A549 (cell line): ENCODE results near the gene PLD1. TPM values are rescaled to one million over a fixed set of nuclear protein-coding genes. Genes with fewer than 3 reads are reported as not detected.

Source experiments
- ATAC-seq, 2 experiments: fragments of 200-7000 bp in 1 of 2; fragments of >200 bp in 1 of 2; cut with Nextera tagmentation in 1 of 2; cut with Tn5 transposase in 1 of 2; 3 replicates each; pipeline versions ENCODE4 v1.8.0 to v1.9.1; 2018 to 2020; ENCODE audit warnings: mild to moderate bottlenecking in 1 of 2, moderate library complexity in 1 of 2
- CTCF ChIA-PET: fragments of 300-600 bp; sonication (Branson Sonifier 250); formaldehyde crosslinking; extraction: SDS; loops from one replicate; lab custom pipeline; 2021; ENCODE audit warnings: antibody characterized with exemption, inconsistent platforms; lab: Yijun Ruan, JAX
- POLR2A ChIA-PET: fragments of 350-600 bp; formaldehyde crosslinking; extraction: SDS; loops from one replicate; lab custom pipeline; 2021; ENCODE audit warnings: antibody characterized with exemption, inconsistent platforms; lab: Yijun Ruan, JAX
- DNase-seq, 2 experiments: peaks; one replicate each; pipeline versions ENCODE4 v3.0.0 to v3.0.0-alpha.2; 2011 to 2016; ENCODE audit warnings: low read depth in 1 of 2, low spot score in 1 of 2
- FAIRE-seq: peaks from 2 replicates; lab custom pipeline; 2011; peaks lifted over from hg19 to GRCh38; lab: Jason Lieb, UNC
- H3K27ac ChIP-seq, 2 experiments: fragments of >200 bp; sonication (Bioruptor Twin); formaldehyde crosslinking; 3 replicates each; pipeline ENCODE4 v1.5.1; 2016 to 2017
- H3K4me1 ChIP-seq: fragments of >200 bp; sonication (Bioruptor Twin); formaldehyde crosslinking; 3 replicates; pipeline ENCODE4 v1.6.1; 2016
- H3K4me2 ChIP-seq: fragments of >200 bp; sonication (Bioruptor Twin); formaldehyde crosslinking; 3 replicates; pipeline ENCODE4 v1.6.1; 2016
- H3K4me3 ChIP-seq: fragments of >200 bp; sonication (Bioruptor Twin); formaldehyde crosslinking; 3 replicates; pipeline ENCODE4 v1.5.1; 2016
- H3K9me3 ChIP-seq: fragments of >200 bp; sonication (Bioruptor Twin); formaldehyde crosslinking; 3 replicates; pipeline ENCODE4 v1.6.1; 2016
- CEBPB ChIP-seq, 2 experiments: fragments of >200 bp in 1 of 2; sonication (Bioruptor Twin) in 1 of 2; formaldehyde crosslinking in 1 of 2; IDR thresholded peaks; 2 replicates each; pipeline ENCODE4 v1.6.1; 2012 to 2016
- EP300 ChIP-seq, 2 experiments: fragments of >200 bp; sonication (Bioruptor Twin); formaldehyde crosslinking; IDR thresholded peaks; 2 replicates in 1 of 2; 3 replicates in 1 of 2; pipeline ENCODE4 v1.6.1; 2016 to 2017
- ESRRA ChIP-seq: fragments of 150-350 bp; IDR thresholded peaks from 2 replicates; pipeline ENCODE4 v1.6.1; 2014; ENCODE audit warnings: mild to moderate bottlenecking, low read length, borderline replicate concordance
- GATA3 ChIP-seq: IDR thresholded peaks from 2 replicates; pipeline ENCODE4 v1.6.1; 2012; ENCODE audit warnings: borderline replicate concordance
- HDAC2 ChIP-seq: fragments of 200-600 bp; sonication (generic); IDR thresholded peaks from 2 replicates; pipeline ENCODE4 v1.6.1; 2016
- HES2 ChIP-seq: fragments of >200 bp; sonication (Bioruptor Twin); formaldehyde crosslinking; IDR thresholded peaks from 2 replicates; pipeline ENCODE4 v1.6.1; 2016
- HEYL ChIP-seq: fragments of 250-450 bp; sonication (Bioruptor Pico); IDR thresholded peaks from 2 replicates; pipeline ENCODE4 v1.8.0; 2021; ENCODE audit warnings: mild to moderate bottlenecking, moderate library complexity
- HOXA7 ChIP-seq: fragments of 250-450 bp; sonication (Bioruptor Pico); IDR thresholded peaks from 2 replicates; pipeline ENCODE4 v1.5.0; 2020; ENCODE audit warnings: mild to moderate bottlenecking, moderate library complexity
- HOXB13 ChIP-seq: fragments of 250-450 bp; sonication (Bioruptor Pico); IDR thresholded peaks from 2 replicates; pipeline ENCODE4 v1.5.0; 2020; ENCODE audit warnings: low read depth, mild to moderate bottlenecking, moderate library complexity
- MAZ ChIP-seq: fragments of 150-350 bp; IDR thresholded peaks from 2 replicates; pipeline ENCODE4 v1.6.1; 2014; ENCODE audit warnings: antibody characterized with exemption, low read depth, low read length, borderline replicate concordance
- NFE2L2 ChIP-seq: fragments of 150-350 bp; conservative IDR thresholded peaks from 2 replicates; pipeline ENCODE4 v1.6.1; 2014; ENCODE audit warnings: low read length
- NR3C1 ChIP-seq: fragments of >200 bp; sonication (Bioruptor Twin); formaldehyde crosslinking; IDR thresholded peaks from 3 replicates; pipeline ENCODE4 v1.6.1; 2017
- POLR2AphosphoS2 ChIP-seq: conservative IDR thresholded peaks from 2 replicates; pipeline ENCODE4 v1.6.1; 2012; ENCODE audit warnings: low read length, improper control_type of control experiment, inconsistent platforms
- RARB ChIP-seq: fragments of 250-450 bp; sonication (Bioruptor Pico); IDR thresholded peaks from 2 replicates; pipeline ENCODE4 v1.8.0; 2021; ENCODE audit warnings: mild to moderate bottlenecking, moderate library complexity
- RFX5 ChIP-seq: fragments of 450-650 bp; IDR thresholded peaks from 2 replicates; pipeline ENCODE4 v1.7.1; 2014; ENCODE audit warnings: antibody characterized with exemption, mild to moderate bottlenecking, moderate library complexity
- RNF2 ChIP-seq: fragments of 200-600 bp; sonication (generic); IDR thresholded peaks from 2 replicates; pipeline ENCODE4 v1.6.1; 2016; ENCODE audit warnings: low read depth, mild to moderate bottlenecking, antibody characterized with exemption, moderate library complexity, borderline replicate concordance
- TFCP2L1 ChIP-seq: fragments of 250-450 bp; sonication (Bioruptor Pico); IDR thresholded peaks from 2 replicates; pipeline ENCODE4 v1.5.0; 2021; ENCODE audit warnings: mild to moderate bottlenecking
- TP53 ChIP-seq: fragments of 250-450 bp; sonication (Bioruptor Pico); IDR thresholded peaks from 2 replicates; pipeline ENCODE4 v1.5.0; 2021; ENCODE audit warnings: mild to moderate bottlenecking, moderate library complexity
- WGBS: methylation state at CpG from one replicate; pipeline ENCODE4 v1.1.6; 2017; ENCODE audit errors: missing lambda C conversion rate; 5-methylcytosine and 5-hydroxymethylcytosine counted together
- polyA plus RNA-seq, 4 experiments: library from polyadenylated mRNA; depleted of rRNA in 3 of 4; stranded (reverse); fragments of >200 nt; fragmentation: RNase III in 1 of 4; extraction: RNeasy Plus Mini Kit Qiagen cat#74134 plus additional on column Dnase treatment in 1 of 4; gene quantifications; 2 replicates in 3 of 4; 3 replicates in 1 of 4; pipeline ENCODE4 v1.2.3, GENCODE V29; 2011 to 2017
- TF ChIP-seq, protein P1 (sequence below): IDR thresholded peaks from 2 replicates; pipeline ENCODE4 v1.6.1; 2012
- TF ChIP-seq, protein P2 (sequence below): fragments of 200-600 bp; sonication (generic); IDR thresholded peaks from 2 replicates; pipeline ENCODE4 v1.6.1; 2016; ENCODE audit warnings: antibody characterized with exemption, mild to moderate bottlenecking, moderate library complexity

The PLD1 gene
- polyA plus RNA-seq, 2 of the 4 experiments (the other 2 are of a cell fraction) = 6.6 to 27.2 TPM

GRCh38 chr3:171805687-171806086, 4.6 kb downstream of the PLD1 start:
- DNase-seq = no peak
- Histone ChIP-seq H3K27ac (peak overlapping the region; percentile 76 to 95), H3K4me1 (peaks cover 61% of the 10 kb centered on the region), H3K4me3 (0 out of 3 replicates have a peak overlapping the region, but pooled peaks have one; percentile 11), H3K9me3 (no peaks in the 10 kb centered on the region), H3K4me2 (peak overlapping the region; percentile 82)
- ChIA-PET POLR2A (no interaction called here), CTCF (interaction anchor here (1.0 to 2.0 kb wide), 2 partner anchors 24 to 33 kb away, joined by 4 to 10 read pairs; no protein-coding TSS in a partner anchor)
- ATAC-seq = no peak
- 43% methylated on average over 3 of the region's 3 CpGs for WGBS
- FAIRE-seq = no peak
- TF ChIP-seq HES2 (no peak), TP53 (CRISPR knock-in tag) (no peak), POLR2AphosphoS2 (no peak), TFCP2L1 (CRISPR knock-in tag) (no peak)

- Histone ChIP-seq H3K4me3 (no peak overlapping the region), H3K27ac (peak overlapping the region; percentile 76 to 95), H3K4me1 (peaks cover 60% of the 10 kb centered on the region), H3K9me3 (no peaks in the 10 kb centered on the region), H3K4me2 (peak overlapping the region; percentile 82)
- WGBS = 75% methylated on average over 6 of the region's 6 CpGs
- ATAC-seq (no peak), FAIRE-seq (no peak), DNase-seq (no peak)
- ChIA-PET POLR2A (no interaction called here), CTCF (interaction anchor here (1.0 to 2.0 kb wide), 2 partner anchors 25 to 32 kb away, joined by 4 to 10 read pairs; no protein-coding TSS in a partner anchor)
- TF ChIP-seq GATA3 = no peak
Measured at GRCh38 chr3:171804618-171805389, 5.5 kb downstream of the PLD1 start.

DNA sequence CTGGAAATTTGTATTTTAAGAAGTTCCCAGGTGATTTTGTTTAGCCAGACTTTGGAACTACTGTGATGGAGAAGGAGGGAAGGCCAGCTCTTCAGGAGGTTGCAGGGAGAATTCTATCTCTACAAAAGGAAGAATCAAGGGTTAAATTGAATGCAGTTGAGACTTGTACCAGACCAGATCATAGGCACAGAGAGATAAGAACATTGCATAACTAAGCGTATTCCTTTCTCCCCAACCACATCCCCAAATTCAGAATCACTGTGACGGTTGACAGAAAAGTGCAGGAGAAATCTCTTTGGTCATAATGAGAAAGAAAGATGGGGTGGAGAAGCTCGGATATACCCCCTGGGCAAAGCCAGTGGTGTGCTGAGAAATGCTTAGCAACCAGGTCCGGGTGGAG, 7.2 kb downstream of the PLD1 start:
- ChIA-PET POLR2A (no interaction called here), CTCF (interaction anchor here (3.4 kb wide), 1 partner anchor 30 kb away, joined by 11 read pairs; no protein-coding TSS in a partner anchor)
- FAIRE-seq (no peak), DNase-seq (no peak), ATAC-seq (no peak)
- peak overlapping the region; percentile 42; the same call in 1 of the 3 replicates for H3K4me2 ChIP-seq
- TF ChIP-seq HEYL (CRISPR knock-in tag) = no peak
- no peak for TF ChIP-seq GATA3
- no peak for TF ChIP-seq RFX5
- TF ChIP-seq HDAC2 = no peak
- no peak for TF ChIP-seq HOXB13 (CRISPR knock-in tag)
- TF ChIP-seq EP300 (IDR thresholded peaks at IDR 0.05) = no peak
- TF ChIP-seq RNF2 = no peak
- TF ChIP-seq, protein P1, sequence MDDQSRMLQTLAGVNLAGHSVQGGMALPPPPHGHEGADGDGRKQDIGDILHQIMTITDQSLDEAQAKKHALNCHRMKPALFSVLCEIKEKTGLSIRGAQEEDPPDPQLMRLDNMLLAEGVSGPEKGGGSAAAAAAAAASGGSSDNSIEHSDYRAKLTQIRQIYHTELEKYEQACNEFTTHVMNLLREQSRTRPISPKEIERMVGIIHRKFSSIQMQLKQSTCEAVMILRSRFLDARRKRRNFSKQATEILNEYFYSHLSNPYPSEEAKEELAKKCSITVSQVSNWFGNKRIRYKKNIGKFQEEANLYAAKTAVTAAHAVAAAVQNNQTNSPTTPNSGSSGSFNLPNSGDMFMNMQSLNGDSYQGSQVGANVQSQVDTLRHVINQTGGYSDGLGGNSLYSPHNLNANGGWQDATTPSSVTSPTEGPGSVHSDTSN = no peak
- no peak for TF ChIP-seq NFE2L2
- TF ChIP-seq ESRRA = no peak
- no peak for TF ChIP-seq MAZ
- TF ChIP-seq, protein P2, sequence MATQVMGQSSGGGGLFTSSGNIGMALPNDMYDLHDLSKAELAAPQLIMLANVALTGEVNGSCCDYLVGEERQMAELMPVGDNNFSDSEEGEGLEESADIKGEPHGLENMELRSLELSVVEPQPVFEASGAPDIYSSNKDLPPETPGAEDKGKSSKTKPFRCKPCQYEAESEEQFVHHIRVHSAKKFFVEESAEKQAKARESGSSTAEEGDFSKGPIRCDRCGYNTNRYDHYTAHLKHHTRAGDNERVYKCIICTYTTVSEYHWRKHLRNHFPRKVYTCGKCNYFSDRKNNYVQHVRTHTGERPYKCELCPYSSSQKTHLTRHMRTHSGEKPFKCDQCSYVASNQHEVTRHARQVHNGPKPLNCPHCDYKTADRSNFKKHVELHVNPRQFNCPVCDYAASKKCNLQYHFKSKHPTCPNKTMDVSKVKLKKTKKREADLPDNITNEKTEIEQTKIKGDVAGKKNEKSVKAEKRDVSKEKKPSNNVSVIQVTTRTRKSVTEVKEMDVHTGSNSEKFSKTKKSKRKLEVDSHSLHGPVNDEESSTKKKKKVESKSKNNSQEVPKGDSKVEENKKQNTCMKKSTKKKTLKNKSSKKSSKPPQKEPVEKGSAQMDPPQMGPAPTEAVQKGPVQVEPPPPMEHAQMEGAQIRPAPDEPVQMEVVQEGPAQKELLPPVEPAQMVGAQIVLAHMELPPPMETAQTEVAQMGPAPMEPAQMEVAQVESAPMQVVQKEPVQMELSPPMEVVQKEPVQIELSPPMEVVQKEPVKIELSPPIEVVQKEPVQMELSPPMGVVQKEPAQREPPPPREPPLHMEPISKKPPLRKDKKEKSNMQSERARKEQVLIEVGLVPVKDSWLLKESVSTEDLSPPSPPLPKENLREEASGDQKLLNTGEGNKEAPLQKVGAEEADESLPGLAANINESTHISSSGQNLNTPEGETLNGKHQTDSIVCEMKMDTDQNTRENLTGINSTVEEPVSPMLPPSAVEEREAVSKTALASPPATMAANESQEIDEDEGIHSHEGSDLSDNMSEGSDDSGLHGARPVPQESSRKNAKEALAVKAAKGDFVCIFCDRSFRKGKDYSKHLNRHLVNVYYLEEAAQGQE = no peak
- no peak for TF ChIP-seq TFCP2L1 (CRISPR knock-in tag)
- TF ChIP-seq NR3C1 = no peak
- no peak for TF ChIP-seq TP53 (CRISPR knock-in tag)
- TF ChIP-seq RARB (CRISPR knock-in tag) = no peak
- TF ChIP-seq CEBPB (IDR thresholded peaks at IDR 0.05) = no peak
- TF ChIP-seq HOXA7 (CRISPR knock-in tag) = no peak
- no peak overlapping the region for H3K4me3 ChIP-seq
- no peaks in the 10 kb centered on the region for H3K9me3 ChIP-seq
- H3K27ac ChIP-seq = peak overlapping the region in 1 of 2 experiments; percentile 73; a peak in 3 of 6 replicates
- 89% methylated on average over 4 of the region's 4 CpGs for WGBS
- H3K4me1 ChIP-seq = peaks cover 65% of the 10 kb centered on the region
